Measurements from ENCODE around the gene TMEM222. TPM values are rescaled to one million over a fixed set of nuclear protein-coding genes. Genes with fewer than 3 reads are reported as not detected.

TMEM222 gene
- total and polyA plus RNA-seq, 10 of the 15 experiments (the other 5 are each of a cell fraction or from before 2014, with no cell fraction given): 3.8 to 43.5 (median 35.4) TPM

DNA sequence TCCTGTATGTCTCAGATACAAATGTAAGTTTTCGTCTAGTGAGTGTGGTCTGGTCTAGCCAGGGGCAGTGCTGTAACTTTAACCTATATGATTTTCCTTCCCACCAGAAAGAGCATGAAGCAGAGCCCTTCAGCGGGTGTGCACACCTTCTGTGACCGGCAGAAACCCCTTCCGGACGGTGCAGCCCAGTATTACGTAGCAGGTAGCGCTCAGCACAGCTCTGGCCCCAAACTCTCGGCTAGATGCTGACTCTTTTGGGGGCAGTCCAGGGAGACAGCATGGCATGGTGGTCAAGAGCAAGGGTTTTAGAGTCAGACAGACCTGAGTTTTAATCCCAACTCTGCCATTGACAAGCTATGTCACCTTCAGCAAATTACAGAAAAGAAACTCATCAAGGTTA, 28.0 kb upstream of the TMEM222 start (continued):
- TF ChIP-seq IKZF2 (IDR thresholded peaks at IDR 0.05) (no peak), SMAD5 (IDR thresholded peaks at IDR 0.05; ENCODE audit: low read depth) (no peak), ZNF24 (IDR thresholded peaks at IDR 0.05) (no peak), HDAC2 (IDR thresholded peaks at IDR 0.05) (no peak), POLR2A (IDR thresholded peaks at IDR 0.05; ENCODE audit: low read depth, low read length) (no peak), SIX5 (IDR thresholded peaks at IDR 0.05; ENCODE audit: low read depth, low read length, severe bottlenecking) (no peak)
- TF ChIP-seq, protein P1, sequence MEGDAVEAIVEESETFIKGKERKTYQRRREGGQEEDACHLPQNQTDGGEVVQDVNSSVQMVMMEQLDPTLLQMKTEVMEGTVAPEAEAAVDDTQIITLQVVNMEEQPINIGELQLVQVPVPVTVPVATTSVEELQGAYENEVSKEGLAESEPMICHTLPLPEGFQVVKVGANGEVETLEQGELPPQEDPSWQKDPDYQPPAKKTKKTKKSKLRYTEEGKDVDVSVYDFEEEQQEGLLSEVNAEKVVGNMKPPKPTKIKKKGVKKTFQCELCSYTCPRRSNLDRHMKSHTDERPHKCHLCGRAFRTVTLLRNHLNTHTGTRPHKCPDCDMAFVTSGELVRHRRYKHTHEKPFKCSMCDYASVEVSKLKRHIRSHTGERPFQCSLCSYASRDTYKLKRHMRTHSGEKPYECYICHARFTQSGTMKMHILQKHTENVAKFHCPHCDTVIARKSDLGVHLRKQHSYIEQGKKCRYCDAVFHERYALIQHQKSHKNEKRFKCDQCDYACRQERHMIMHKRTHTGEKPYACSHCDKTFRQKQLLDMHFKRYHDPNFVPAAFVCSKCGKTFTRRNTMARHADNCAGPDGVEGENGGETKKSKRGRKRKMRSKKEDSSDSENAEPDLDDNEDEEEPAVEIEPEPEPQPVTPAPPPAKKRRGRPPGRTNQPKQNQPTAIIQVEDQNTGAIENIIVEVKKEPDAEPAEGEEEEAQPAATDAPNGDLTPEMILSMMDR (IDR thresholded peaks at IDR 0.05 in 2 of 3, conservative IDR thresholded peaks at IDR 0.05 in 1 of 3; ENCODE audit: control insufficient read depth in 2 of 3, extremely low read depth in 1 of 3, insufficient read depth in 1 of 3, low read depth in 3 of 3, low read length in 3 of 3): no peak
- TF ChIP-seq, protein P2, sequence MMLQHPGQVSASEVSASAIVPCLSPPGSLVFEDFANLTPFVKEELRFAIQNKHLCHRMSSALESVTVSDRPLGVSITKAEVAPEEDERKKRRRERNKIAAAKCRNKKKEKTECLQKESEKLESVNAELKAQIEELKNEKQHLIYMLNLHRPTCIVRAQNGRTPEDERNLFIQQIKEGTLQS (IDR thresholded peaks at IDR 0.05; ENCODE audit: borderline replicate concordance, extremely low read depth, low read depth, low read length): no peak

DNA sequence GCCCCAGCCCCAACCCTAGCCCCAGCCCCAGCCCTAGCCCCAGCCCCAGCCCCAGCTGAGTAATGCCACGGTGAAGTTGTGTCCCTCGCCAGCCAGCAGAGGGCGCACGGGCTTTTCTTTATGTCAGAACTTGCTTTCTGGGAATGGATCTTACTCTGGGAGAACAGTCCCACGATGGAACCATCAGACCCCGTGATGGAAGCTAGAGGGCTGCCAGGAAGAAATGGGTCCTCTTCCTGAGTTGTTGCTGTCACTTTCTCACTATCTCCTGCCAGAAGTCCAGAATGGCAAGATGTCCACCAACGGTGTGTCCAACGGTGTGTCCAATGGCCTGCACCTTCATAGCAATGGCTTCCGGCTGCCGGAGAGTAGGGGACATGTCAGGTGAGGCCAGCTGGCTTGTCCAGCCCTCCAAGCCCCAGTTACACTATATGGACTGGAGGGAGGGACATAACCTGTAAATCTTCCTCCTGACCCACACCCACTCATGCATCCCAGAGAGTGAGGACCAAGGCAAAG, 25.1 kb upstream of the TMEM222 start:
- in situ Hi-C loops (cut with MboI) (no loop called here), intact Hi-C loops (cut with micrococcal nuclease; ENCODE audit: unreplicated experiment) (no loop called here)
- Histone ChIP-seq H3K9me3 (replicated peaks; ENCODE audit: control insufficient read depth, insufficient read depth, low read length) (no peaks in the 10 kb centered on the region), H3K36me3 (ENCODE audit: control insufficient read depth in 2 of 2, insufficient read depth in 2 of 2, low read length in 1 of 2) (peaks cover 4 to 7% of the 10 kb centered on the region in 2 experiments; a peak in 3 of 4 replicates), H3K9ac (ENCODE audit: control insufficient read depth, insufficient read depth, low read length) (no peak overlapping the region), H3K27me3 (replicated peaks in 1 of 2; ENCODE audit: control insufficient read depth in 2 of 2, insufficient read depth in 2 of 2, low read length in 1 of 2) (no peaks in the 10 kb centered on the region), H3K4me3 (no peak overlapping the region), H4K20me1 (ENCODE audit: control insufficient read depth, insufficient read depth) (no peaks in the 10 kb centered on the region), H3K4me1 (ENCODE audit: control insufficient read depth, insufficient read depth, low read length) (peaks cover 5% of the 10 kb centered on the region), H3K4me2 (ENCODE audit: control insufficient read depth, insufficient read depth) (no peak overlapping the region), H2AFZ (ENCODE audit: control insufficient read depth, low read depth, low read length) (no peak overlapping the region), H3K79me2 (ENCODE audit: control insufficient read depth, insufficient read depth, low read length) (no peaks in the 10 kb centered on the region), H3K27ac (ENCODE audit: control insufficient read depth, insufficient read depth) (no peak overlapping the region)
- no peak for FAIRE-seq
- CTCF ChIA-PET: interaction anchor here (0.6 to 13.1 kb wide), 73 partner anchors 9 to 476 kb away, joined by 3 to 265 read pairs (median 4); partner anchors contain the start of genes AHDC1, GPR3, MAP3K6 and SLC9A1
- SMC1A ChIA-PET (ENCODE audit: uncharacterized antibody, unreplicated experiment): interaction anchor here (0.7 to 4.2 kb wide), 15 partner anchors 9 to 310 kb away, joined by 3 to 19 read pairs (median 4); no protein-coding TSS in a partner anchor
- 32% methylated on average over 10 of the region's 10 CpGs for WGBS (ENCODE audit: insufficient coverage, insufficient replicate concordance, low lambda C conversion rate, missing lambda C conversion rate)
- POLR2A ChIA-PET: interaction anchor here (0.6 to 3.8 kb wide), 3 partner anchors 99 to 307 kb away, joined by 3 to 16 read pairs (median 4); partner anchors contain the start of gene AHDC1
- ATAC-seq: peak; percentile 80
- TF ChIP-seq, protein P1 (IDR thresholded peaks at IDR 0.05 in 2 of 3, conservative IDR thresholded peaks at IDR 0.05 in 1 of 3; ENCODE audit: control insufficient read depth in 2 of 3, extremely low read depth in 1 of 3, insufficient read depth in 1 of 3, low read depth in 3 of 3, low read length in 3 of 3): peak; percentile 58 to 77 (median 61)
- TF ChIP-seq TAF1 (IDR thresholded peaks at IDR 0.05; ENCODE audit: borderline replicate concordance, low read depth, low read length) (no peak), KDM1A (IDR thresholded peaks at IDR 0.05; ENCODE audit: borderline replicate concordance) (no peak), RAD21 (IDR thresholded peaks at IDR 0.05; ENCODE audit: insufficient read depth, low read depth, low read length) (peak; percentile 43), EED (IDR thresholded peaks at IDR 0.05; ENCODE audit: low read depth) (no peak), SMC3 (IDR thresholded peaks at IDR 0.05; ENCODE audit: borderline replicate concordance, low read length) (peak; percentile 40; the same call in 1 of the 2 replicates), KLF5 (IDR thresholded peaks at IDR 0.05; ENCODE audit: partially characterized antibody) (no peak)
- TF ChIP-seq, protein P3, sequence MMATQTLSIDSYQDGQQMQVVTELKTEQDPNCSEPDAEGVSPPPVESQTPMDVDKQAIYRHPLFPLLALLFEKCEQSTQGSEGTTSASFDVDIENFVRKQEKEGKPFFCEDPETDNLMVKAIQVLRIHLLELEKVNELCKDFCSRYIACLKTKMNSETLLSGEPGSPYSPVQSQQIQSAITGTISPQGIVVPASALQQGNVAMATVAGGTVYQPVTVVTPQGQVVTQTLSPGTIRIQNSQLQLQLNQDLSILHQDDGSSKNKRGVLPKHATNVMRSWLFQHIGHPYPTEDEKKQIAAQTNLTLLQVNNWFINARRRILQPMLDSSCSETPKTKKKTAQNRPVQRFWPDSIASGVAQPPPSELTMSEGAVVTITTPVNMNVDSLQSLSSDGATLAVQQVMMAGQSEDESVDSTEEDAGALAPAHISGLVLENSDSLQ (IDR thresholded peaks at IDR 0.05): no peak
- DNase-seq (ENCODE audit: low read depth, low spot score): no peak
- BruUV-seq (replicated peaks): no TSS peak
- RAD21 ChIA-PET (ENCODE audit: unreplicated experiment): interaction anchor here (0.6 to 7.5 kb wide), 16 partner anchors 8 to 310 kb away, joined by 3 to 103 read pairs (median 4); partner anchors contain the start of gene AHDC1

Data from GM12878 (cell line).